Lung (tissue), 12 donors: ENCODE results near the gene STUB1. TPM values are rescaled to one million over a fixed set of nuclear protein-coding genes. Genes with fewer than 3 reads are reported as not detected.
A peak's percentile ranks its signal among the peaks of the same experiment; 100 is the strongest.

ENCODE experiments used
- ATAC-seq: fragments of 200-7000 bp; cut with Tn5 transposase; one replicate; pipeline ENCODE4 v1.9.1; 2020; ENCODE audit warnings: moderate number of reproducible peaks; ENCODE audit not compliant: insufficient read depth, low FRiP score
- DNase-seq, 3 donors: peaks; one replicate each; pipeline ENCODE4 v3.0.0-alpha.2; 2013 to 2017
- H3K27ac ChIP-seq, 2 donors: one replicate each; pipeline ENCODE4 v1.5.1; 2013; ENCODE audit warnings: mild to moderate bottlenecking in 2 of 2, moderate library complexity in 2 of 2, control low read depth in 1 of 2, inconsistent platforms in 1 of 2, low read depth in 1 of 2, low read length in 1 of 2
- H3K27me3 ChIP-seq, 3 donors: one replicate each; pipeline ENCODE4 v1.5.1; 2013; ENCODE audit warnings: low read length in 2 of 3; ENCODE audit not compliant: control insufficient read depth in 3 of 3, insufficient read depth in 3 of 3
- H3K36me3 ChIP-seq, 4 donors: one replicate each; pipeline ENCODE4 v1.5.1; 2013; ENCODE audit warnings: low read length in 4 of 4, mild to moderate bottlenecking in 1 of 4, moderate library complexity in 1 of 4; ENCODE audit not compliant: control insufficient read depth in 4 of 4, insufficient read depth in 4 of 4
- H3K4me1 ChIP-seq, 5 donors: one replicate each; pipeline ENCODE4 v1.5.1; 2013; ENCODE audit warnings: low read length in 5 of 5, mild to moderate bottlenecking in 2 of 5, moderate library complexity in 1 of 5; ENCODE audit not compliant: control insufficient read depth in 5 of 5, insufficient read depth in 5 of 5
- H3K4me3 ChIP-seq: one replicate; pipeline ENCODE4 v1.5.1; 2013; ENCODE audit warnings: mild to moderate bottlenecking, control low read depth, moderate library complexity
- H3K9ac ChIP-seq, 2 donors: one replicate each; pipeline ENCODE4 v1.5.1; 2013; ENCODE audit warnings: low read length in 2 of 2, control low read depth in 1 of 2; ENCODE audit not compliant: insufficient read depth in 1 of 2
- H3K9me3 ChIP-seq, 4 donors: one replicate each; pipeline ENCODE4 v1.5.1; 2013; ENCODE audit warnings: low read length in 3 of 4, mild to moderate bottlenecking in 1 of 4, moderate library complexity in 1 of 4; ENCODE audit not compliant: control insufficient read depth in 4 of 4, insufficient read depth in 3 of 4
- CTCF ChIP-seq: IDR thresholded peaks from 2 replicates; pipeline ENCODE4 v1.5.1; 2012; ENCODE audit warnings: mild to moderate bottlenecking; ENCODE audit errors: control extremely low read depth, extremely low read depth
- WGBS, 2 donors: extraction: QIAGEN DNeasy Blood & Tissue Kit; methylation state at CpG; one replicate each; pipeline ENCODE4 v1.1.7; 2013; 5-methylcytosine and 5-hydroxymethylcytosine counted together
- polyA plus RNA-seq, 2 donors: library from polyadenylated mRNA; stranded (reverse); fragments of 200-250 nt; gene quantifications; one replicate each; pipeline ENCODE4 v1.2.1, GENCODE V29; 2013
- total RNA-seq, 2 donors: library from RNA; depleted of rRNA in 1 of 2; stranded (reverse); fragments of >200 nt in 1 of 2; gene quantifications; one replicate each; pipeline ENCODE4 v1.2.1, GENCODE V29; 2014 to 2021
- donor health status: control.
- donor health status: control.
- donor health status: Bipolar disorder and iron deficiency.
- donor health status: healthy.
- donor health status: DM: yes; HTN: yes; CAD: no.

The STUB1 gene
- total and polyA plus RNA-seq, 4 donors, result 58.8 to 131 (median 122) TPM

- Histone ChIP-seq H3K27ac (no peak overlapping the region), H3K9ac (no peak overlapping the region), H3K36me3 (no peaks in the 10 kb centered on the region), H3K4me3 (no peak overlapping the region), H3K4me1 (peaks cover 0 to 22% (median 5%) of the 10 kb centered on the region in 5 donors), H3K9me3 (peaks cover 0 to 8% (median 0%) of the 10 kb centered on the region in 4 donors), H3K27me3 (peaks cover 0 to 36% (median 25%) of the 10 kb centered on the region in 3 donors)
- no peak for ATAC-seq
- WGBS, 2 donors, result 2 to 3% methylated on average over 54 to 64 of the region's 64 CpGs
- no peak for TF ChIP-seq CTCF
- no peak for DNase-seq
These were observed 14.1 kb downstream of the STUB1 start for GRCh38 chr16:694187-694862.

GRCh38 chr16:694863-695354 lies 14.7 kb downstream of the STUB1 start:
- DNase-seq (no peak), ATAC-seq (no peak)
- no peak overlapping the region for H3K27ac ChIP-seq
- no peak overlapping the region for H3K4me3 ChIP-seq
- H3K9ac ChIP-seq, result no peak overlapping the region
- H3K4me1 ChIP-seq, result peaks cover 0 to 16% (median 2%) of the 10 kb centered on the region in 5 donors
- no peak for TF ChIP-seq CTCF
- 2% methylated on average over 29 to 37 of the region's 37 CpGs for WGBS, 2 donors
- H3K9me3 ChIP-seq, result peaks cover 0 to 8% (median 0%) of the 10 kb centered on the region in 4 donors
- peaks cover 0 to 40% (median 25%) of the 10 kb centered on the region in 3 donors for H3K27me3 ChIP-seq
- H3K36me3 ChIP-seq, result no peaks in the 10 kb centered on the region

GRCh38 chr16:695355-696089 lies 15.3 kb downstream of the STUB1 start:
- peaks cover 0 to 40% (median 25%) of the 10 kb centered on the region in 3 donors for H3K27me3 ChIP-seq
- H3K27ac ChIP-seq, result no peak overlapping the region
- peak; percentile 36 for ATAC-seq
- H3K36me3 ChIP-seq, result no peaks in the 10 kb centered on the region
- H3K9me3 ChIP-seq, result peaks cover 0 to 8% (median 0%) of the 10 kb centered on the region in 4 donors
- H3K4me1 ChIP-seq, result peaks cover 0 to 16% (median 2%) of the 10 kb centered on the region in 5 donors
- peak overlapping the region; percentile 2 for H3K4me3 ChIP-seq
- H3K9ac ChIP-seq, result no peak overlapping the region
- DNase-seq, result no peak
- 3 to 4% methylated on average over 70 to 71 of the region's 71 CpGs for WGBS, 2 donors
- no peak for TF ChIP-seq CTCF
